Psoas muscle (tissue), 8 donors: ENCODE results near the gene LGALS16. TPM values are rescaled to one million over a fixed set of nuclear protein-coding genes. Genes with fewer than 3 reads are reported as not detected.

ENCODE experiments used
- ATAC-seq, 4 donors: fragments of 200-7000 bp; cut with Tn5 transposase; one replicate each; pipeline ENCODE4 v1.9.1; 2020; ENCODE audit warnings: moderate library complexity in 3 of 4, mild to moderate bottlenecking in 2 of 4
- DNase-seq, 2 donors: peaks; one replicate each; pipeline ENCODE4 v3.0.0-alpha.2; 2020
- H3K27ac ChIP-seq: fragments of 200-600 bp; one replicate; pipeline ENCODE4 v1.8.0; 2022
- H3K27me3 ChIP-seq, 3 donors: fragments of 200-600 bp in 1 of 3; one replicate each; pipeline versions ENCODE4 v1.6.1 to v1.8.0; 2013 to 2022; ENCODE audit warnings: low read length in 2 of 3, mild to moderate bottlenecking in 2 of 3, moderate library complexity in 1 of 3; ENCODE audit not compliant: insufficient read depth in 3 of 3
- H3K36me3 ChIP-seq, 2 donors: fragments of 200-600 bp in 1 of 2; one replicate each; pipeline versions ENCODE4 v1.6.1 to v1.8.0; 2013 to 2022; ENCODE audit warnings: low read depth in 1 of 2, mild to moderate bottlenecking in 1 of 2, moderate library complexity in 1 of 2; ENCODE audit not compliant: insufficient read depth in 1 of 2
- H3K4me1 ChIP-seq: fragments of 200-600 bp; one replicate; pipeline ENCODE4 v1.8.0; 2022
- H3K4me3 ChIP-seq: fragments of 200-600 bp; one replicate; pipeline ENCODE4 v1.8.0; 2022; ENCODE audit warnings: mild to moderate bottlenecking
- H3K9me3 ChIP-seq: fragments of 200-600 bp; one replicate; pipeline ENCODE4 v1.8.0; 2022
- CTCF ChIP-seq: fragments of 200-600 bp; IDR thresholded peaks from one replicate; pipeline ENCODE4 v1.8.0; 2022; ENCODE audit warnings: antibody characterized with exemption
- WGBS, 3 donors: extraction: QIAGEN DNeasy Blood & Tissue Kit; methylation state at CpG; one replicate each; pipeline versions ENCODE4 v1.1.6 to v1.1.7; 2013; 5-methylcytosine and 5-hydroxymethylcytosine counted together
- intact Hi-C, 2 donors: fragments of 100-400 bp; cut with DNase I; formaldehyde crosslinking; loops; one replicate each; pipeline versions ENCODE4 v1.11.0 to v1.14.2; 2022
- polyA plus RNA-seq, 3 donors: library from polyadenylated mRNA; stranded (reverse); fragments of 200-250 nt; gene quantifications; one replicate each; pipeline ENCODE4 v1.2.3, GENCODE V29; 2013
- total RNA-seq, 4 donors: library from RNA; stranded (reverse); fragmentation: NEBNext Ultra II Directional in 2 of 4; extraction: Animal tissue kit (Norgen Biotek cat#: 25700) in 2 of 4; gene quantifications; one replicate each; pipeline versions ENCODE4 v1.2.1 to v1.2.4, GENCODE V29; 2021 to 2023
- donor health status: healthy with polysubstance abuse.
- donor health status: DM: no; HTN: no; CAD: no; lungs with moderate emphysema.
- donor health status: Bipolar disorder and iron deficiency.
- donor health status: healthy.
- donor health status: DM: yes; HTN: yes; CAD: no.
- donor health status: DM: no; HTN: no; CAD: no.
- donor health status: DM: no; HTN: no; CAD: no.
- donor health status: DM: yes; HTN: yes; CAD: no.

LGALS16 gene
- total and polyA plus RNA-seq, 7 donors = not detected

DNA sequence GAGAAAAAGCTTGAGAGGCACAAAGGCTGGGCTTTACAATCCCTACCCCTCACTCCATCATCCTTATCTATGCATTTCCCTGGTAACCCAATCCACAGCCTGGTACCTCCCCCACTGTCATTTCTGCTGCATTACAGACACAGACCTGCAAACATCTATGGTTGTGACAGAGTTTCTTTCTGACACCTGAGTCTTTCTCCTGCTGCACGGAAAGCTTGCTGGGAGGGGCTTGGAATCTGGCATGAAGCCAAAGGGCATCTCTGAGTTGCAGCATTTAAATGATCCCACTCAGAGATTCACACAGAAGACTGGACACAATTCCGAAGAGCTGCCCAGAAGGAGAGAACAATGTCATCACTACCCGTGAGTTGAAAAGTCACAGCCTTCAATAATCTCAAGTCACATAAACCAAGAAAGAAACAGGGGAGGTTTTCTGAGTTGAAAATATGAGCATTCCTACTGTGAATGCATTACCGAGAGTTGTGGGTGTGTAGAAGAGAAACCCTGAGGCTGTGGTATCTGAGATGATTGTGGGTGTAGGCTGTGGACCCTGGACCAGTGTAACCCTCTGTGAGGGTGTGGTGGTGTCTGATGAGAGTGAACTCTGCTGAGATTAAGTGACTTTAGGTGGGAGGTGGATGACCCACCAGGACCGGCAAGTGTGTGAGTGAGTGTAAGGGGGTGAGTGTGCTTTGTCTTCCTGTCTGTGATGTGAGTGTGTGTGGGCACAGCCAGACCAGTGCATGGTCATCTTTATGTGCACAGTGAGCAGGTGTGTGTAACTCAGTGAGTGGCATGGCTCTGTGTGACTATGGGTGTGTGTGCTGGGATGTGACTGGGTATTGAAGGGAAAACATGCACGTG lies 48.7 kb downstream of the LGALS16 start, which contains the start of gene LGALS14:
TSS of gene LGALS14 (plus strand) at position 301 of the 864 bp plus-strand sequence. CDS start at position 349, 48 bp downstream.
- DNase-seq (no peak), ATAC-seq (no peak)
- H3K9me3 ChIP-seq = no peaks in the 10 kb centered on the region
- intact Hi-C loops = no loop called here
- H3K27me3 ChIP-seq = peaks cover 0 to 4% (median 0%) of the 10 kb centered on the region in 3 donors
- H3K4me3 ChIP-seq = no peak within 1 kb of the TSS
- no peaks in the 10 kb centered on the region for H3K36me3 ChIP-seq
- no peak within 1 kb of the TSS for H3K27ac ChIP-seq
- no peaks in the 10 kb centered on the region for H3K4me1 ChIP-seq
- 57 to 60% (median 59%) methylated on average over 6 of the region's 6 CpGs for WGBS, 3 donors
- TF ChIP-seq CTCF = no peak

- H3K4me1 ChIP-seq = no peaks in the 10 kb centered on the region
- no peak overlapping the region for H3K27ac ChIP-seq
- no peaks in the 10 kb centered on the region for H3K9me3 ChIP-seq
- no peaks in the 10 kb centered on the region for H3K36me3 ChIP-seq
- peaks cover 0 to 4% (median 0%) of the 10 kb centered on the region in 3 donors for H3K27me3 ChIP-seq
- ATAC-seq (no peak), DNase-seq (no peak)
- no peak overlapping the region for H3K4me3 ChIP-seq
- no peak for TF ChIP-seq CTCF
- 66 to 75% (median 66%) methylated on average over 8 of the region's 8 CpGs for WGBS, 3 donors
- intact Hi-C loops = no loop called here
These were observed 50.0 kb downstream of the LGALS16 start for GRCh38 chr19:39705578-39706188.

- no peak for DNase-seq
- no peak overlapping the region for H3K27ac ChIP-seq
- H3K9me3 ChIP-seq = peaks cover 3% of the 10 kb centered on the region
- ATAC-seq = no peak
- H3K4me1 ChIP-seq = no peaks in the 10 kb centered on the region
- 74 to 79% (median 75%) methylated on average over 6 of the region's 6 CpGs for WGBS, 3 donors
- no peak for TF ChIP-seq CTCF
- H3K36me3 ChIP-seq = no peaks in the 10 kb centered on the region
- H3K4me3 ChIP-seq = no peak overlapping the region
- intact Hi-C loops = no loop called here
- no peaks in the 10 kb centered on the region for H3K27me3 ChIP-seq
These were observed 52.9 kb downstream of the LGALS16 start for GRCh38 chr19:39708594-39708993.

DNA sequence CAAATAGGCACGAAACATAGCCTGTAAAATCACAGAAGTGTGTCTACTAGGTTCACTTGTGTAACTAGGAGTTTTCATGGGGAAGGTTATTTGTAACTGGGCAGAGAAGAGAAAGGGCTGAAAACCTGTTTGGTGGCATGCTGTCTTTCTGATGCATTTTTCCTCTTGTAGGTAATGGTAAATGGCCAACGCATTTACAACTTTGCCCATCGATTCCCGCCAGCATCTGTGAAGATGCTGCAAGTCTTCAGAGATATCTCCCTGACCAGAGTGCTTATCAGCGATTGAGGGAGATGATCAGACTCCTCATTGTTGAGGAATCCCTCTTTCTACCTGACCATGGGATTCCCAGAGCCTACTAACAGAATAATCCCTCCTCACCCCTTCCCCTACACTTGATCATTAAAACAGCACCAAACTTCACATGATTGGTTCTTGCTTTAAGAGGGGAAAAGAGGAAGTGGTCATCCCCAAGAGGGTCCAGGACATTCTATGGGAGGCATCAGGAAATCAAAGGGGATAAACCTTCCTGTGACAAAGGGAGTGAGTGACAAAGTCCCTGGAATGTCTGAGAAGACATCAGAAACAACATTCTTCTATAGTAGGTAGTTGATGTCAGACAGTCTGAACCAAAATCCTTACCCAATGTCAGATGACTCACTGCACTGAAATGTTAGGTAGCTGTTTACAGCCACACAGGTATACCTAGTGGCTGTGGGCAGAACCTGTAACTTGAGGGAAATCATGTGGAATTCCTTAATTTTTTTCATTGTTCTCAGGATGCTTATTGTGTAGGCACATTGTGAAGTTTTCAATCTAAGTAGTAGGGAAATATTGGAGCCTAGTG lies 53.5 kb downstream of the LGALS16 start:
- DNase-seq (no peak), ATAC-seq (no peak)
- Histone ChIP-seq H3K27me3 (no peaks in the 10 kb centered on the region), H3K27ac (no peak overlapping the region), H3K4me3 (no peak overlapping the region), H3K36me3 (no peaks in the 10 kb centered on the region), H3K4me1 (no peaks in the 10 kb centered on the region), H3K9me3 (peaks cover 3% of the 10 kb centered on the region)
- intact Hi-C loops = no loop called here
- TF ChIP-seq CTCF = no peak
- WGBS, 3 donors = 74 to 88% (median 83%) methylated on average over 5 of the region's 5 CpGs

Other genes starting within 250 kb of the LGALS16 start
- 100 to 1,000 TPM in 3 of 4 donors, 10 to 100 TPM in 1; 32.1 to 391 (median 184) TPM for gene ZFP36, start 249.1 kb upstream of the LGALS16 start, total RNA-seq
- gene ZFP36, start 249.1 kb upstream of the LGALS16 start, polyA plus RNA-seq = 100 to 1,000 TPM in 1 of 3 donors, 10 to 100 TPM in 2; 80.8 to 178 (median 83.3) TPM
- gene PLEKHG2, start 243.2 kb upstream of the LGALS16 start, total RNA-seq = 1 to 10 TPM; 6.8 to 8.0 (median 7.4) TPM
- gene PLEKHG2, start 243.2 kb upstream of the LGALS16 start, polyA plus RNA-seq = 1 to 10 TPM; 2.4 to 3.0 (median 2.7) TPM
- 1,000 to 10,000 TPM; 1,186 to 1,958 (median 1,553) TPM for gene RPS16, start 220.0 kb upstream of the LGALS16 start, total RNA-seq
- 1,000 to 10,000 TPM; 2,324 to 3,255 (median 2,994) TPM for gene RPS16, start 220.0 kb upstream of the LGALS16 start, polyA plus RNA-seq
- 10 to 100 TPM; 60.7 to 88.6 (median 80.2) TPM for gene SUPT5H, start 210.3 kb upstream of the LGALS16 start, total RNA-seq
- gene SUPT5H, start 210.3 kb upstream of the LGALS16 start, polyA plus RNA-seq = 10 to 100 TPM; 63.1 to 97.1 (median 88.0) TPM
- 100 to 1,000 TPM in 1 of 4 donors, 10 to 100 TPM in 3; 70.5 to 105 (median 75.7) TPM for gene TIMM50, start 175.1 kb upstream of the LGALS16 start, total RNA-seq
- 100 to 1,000 TPM in 1 of 3 donors, 10 to 100 TPM in 2; 86.1 to 189 (median 95.0) TPM for gene TIMM50, start 175.1 kb upstream of the LGALS16 start, polyA plus RNA-seq
- gene DLL3, start 157.0 kb upstream of the LGALS16 start, total RNA-seq = under 1 TPM in 1 of 4 donors, not detected in 3; 0.14 TPM
- gene DLL3, start 157.0 kb upstream of the LGALS16 start, polyA plus RNA-seq = under 1 TPM in 1 of 3 donors, not detected in 2; 0.03 TPM
- not detected for gene SELENOV, start 140.8 kb upstream of the LGALS16 start, total RNA-seq
- not detected for gene SELENOV, start 140.8 kb upstream of the LGALS16 start, polyA plus RNA-seq
- 1 to 10 TPM in 3 of 4 donors, under 1 TPM in 1; 0.71 to 1.9 (median 1.7) TPM for gene EID2B, start 123.1 kb upstream of the LGALS16 start, total RNA-seq
- 1 to 10 TPM in 2 of 3 donors, under 1 TPM in 1; 0.83 to 9.0 (median 1.9) TPM for gene EID2B, start 123.1 kb upstream of the LGALS16 start, polyA plus RNA-seq
- gene EID2, start 115.8 kb upstream of the LGALS16 start, total RNA-seq = 10 to 100 TPM in 3 of 4 donors, 1 to 10 TPM in 1; 7.6 to 13.2 (median 10.8) TPM
- 10 to 100 TPM in 1 of 3 donors, 1 to 10 TPM in 2; 7.7 to 15.7 (median 9.3) TPM for gene EID2, start 115.8 kb upstream of the LGALS16 start, polyA plus RNA-seq
- gene LGALS13, start 53.4 kb upstream of the LGALS16 start, total RNA-seq = not detected
- not detected for gene LGALS13, start 53.4 kb upstream of the LGALS16 start, polyA plus RNA-seq
- not detected for gene LGALS14, start 48.6 kb downstream of the LGALS16 start, total RNA-seq
- not detected for gene LGALS14, start 48.6 kb downstream of the LGALS16 start, polyA plus RNA-seq
- gene CLC, start 82.1 kb downstream of the LGALS16 start, total RNA-seq = under 1 TPM in 1 of 4 donors, not detected in 3; 0.59 TPM
- gene CLC, start 82.1 kb downstream of the LGALS16 start, polyA plus RNA-seq = not detected
- gene LEUTX, start 122.9 kb downstream of the LGALS16 start, total RNA-seq = not detected
- not detected for gene LEUTX, start 122.9 kb downstream of the LGALS16 start, polyA plus RNA-seq
- gene DYRK1B, start 178.2 kb downstream of the LGALS16 start, total RNA-seq = 100 to 1,000 TPM in 2 of 4 donors, 10 to 100 TPM in 2; 64.5 to 157 (median 109) TPM
- gene DYRK1B, start 178.2 kb downstream of the LGALS16 start, polyA plus RNA-seq = 10 to 100 TPM; 11.1 to 46.4 (median 35.3) TPM
- gene FBL, start 190.5 kb downstream of the LGALS16 start, total RNA-seq = 100 to 1,000 TPM in 3 of 4 donors, 10 to 100 TPM in 1; 70.3 to 150 (median 114) TPM
- 100 to 1,000 TPM; 142 to 267 (median 162) TPM for gene FBL, start 190.5 kb downstream of the LGALS16 start, polyA plus RNA-seq